Retina (tissue), 1 donor: ENCODE measurements around the gene PRKN.

Source experiments
- DNase-seq: peaks from one replicate; pipeline ENCODE4 v3.0.0-alpha.2; 2016

PRKN gene

DNA sequence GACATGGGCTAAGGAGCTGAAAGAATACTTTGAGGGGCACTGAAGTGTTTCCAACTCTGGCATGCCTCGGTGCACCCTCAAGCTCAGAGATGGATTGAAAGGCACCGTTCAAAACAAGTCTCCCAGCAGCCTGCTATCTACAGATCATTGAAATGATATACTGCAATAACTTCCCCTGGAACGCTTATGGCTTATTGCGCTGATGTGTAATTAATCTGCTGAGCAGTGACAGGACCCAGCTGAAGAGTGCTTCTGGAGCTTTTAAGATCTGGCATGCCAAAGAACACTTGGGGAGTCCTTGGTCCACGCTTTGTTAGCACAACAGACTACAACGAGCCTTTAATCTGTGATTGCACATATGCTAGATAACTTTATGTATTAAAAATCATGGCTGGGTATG, 708.2 kb downstream of the PRKN start:
- peak; percentile 17 for DNase-seq

DNA sequence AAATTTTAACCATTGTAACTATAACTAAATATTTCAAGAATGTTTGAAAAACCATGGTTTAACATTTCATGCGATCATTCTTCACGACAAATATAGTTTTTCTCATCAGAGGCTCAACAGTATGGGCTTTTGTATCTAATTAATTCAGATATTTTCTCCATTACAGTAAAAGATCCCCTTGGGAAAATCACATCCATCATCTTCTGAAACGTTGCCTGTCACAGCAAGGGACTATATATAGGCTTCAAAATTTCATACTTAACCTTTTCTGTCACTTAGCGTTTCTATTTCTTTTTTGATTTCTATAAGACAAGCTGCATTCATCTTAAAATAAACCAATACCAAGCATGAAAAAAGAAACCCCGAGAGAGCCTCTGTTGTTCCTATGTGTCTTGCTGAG, 710.0 kb downstream of the PRKN start:
- DNase-seq, result no peak

DNA sequence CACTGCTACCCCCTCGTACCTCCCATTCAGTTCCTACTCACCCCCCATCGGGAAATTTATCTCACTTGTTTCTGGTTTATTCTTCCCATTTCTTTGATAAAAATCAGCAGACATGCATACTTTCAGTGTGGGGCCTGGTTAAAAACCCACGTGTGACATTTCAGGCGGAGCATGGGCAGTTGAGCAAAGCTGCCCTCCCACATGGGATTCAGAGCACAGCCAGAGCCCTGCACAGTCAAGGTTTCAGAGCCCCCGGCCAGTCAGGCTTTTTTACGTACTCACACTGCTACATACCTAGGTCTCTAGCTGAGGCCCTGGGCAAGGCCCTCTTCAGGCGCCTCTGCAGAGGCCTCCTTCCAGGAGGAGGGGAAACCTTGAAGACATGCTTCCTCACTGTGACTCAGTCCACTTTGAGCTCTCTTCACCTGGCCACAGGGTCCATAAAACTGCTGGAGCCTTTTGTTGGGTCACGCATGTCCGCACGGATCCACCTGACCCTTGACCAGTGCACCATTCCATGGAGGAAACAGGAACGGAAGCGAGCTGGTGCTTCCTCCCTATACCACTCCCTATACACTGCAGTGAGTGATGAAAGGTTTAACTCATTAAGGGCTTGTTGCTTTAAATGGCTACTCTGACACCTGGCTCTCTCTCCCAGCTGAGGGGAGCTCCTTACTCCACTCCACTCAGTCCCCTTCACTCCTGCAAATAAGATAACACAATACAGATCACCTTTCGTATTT, 713.3 kb downstream of the PRKN start:
- no peak for DNase-seq

DNA sequence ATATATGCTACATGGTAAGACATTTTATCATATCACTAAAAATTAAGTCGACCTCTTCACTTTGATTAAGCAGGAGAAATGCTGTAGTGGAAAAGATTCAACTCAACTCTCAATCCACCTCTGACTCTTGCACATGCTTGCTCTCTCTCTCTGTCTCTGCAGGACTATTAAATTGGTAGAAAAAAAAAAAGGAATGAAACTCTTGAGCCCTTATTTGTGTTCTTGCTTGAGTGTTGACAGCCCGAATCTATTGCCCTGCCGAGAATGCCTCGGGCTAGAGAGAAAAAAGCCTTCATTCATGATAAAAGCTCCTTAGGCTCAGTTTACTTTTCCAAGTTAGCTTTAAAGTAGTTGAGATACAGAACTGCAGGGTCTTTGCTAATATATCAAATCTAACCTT, 722.2 kb downstream of the PRKN start:
- DNase-seq, result no peak

DNA sequence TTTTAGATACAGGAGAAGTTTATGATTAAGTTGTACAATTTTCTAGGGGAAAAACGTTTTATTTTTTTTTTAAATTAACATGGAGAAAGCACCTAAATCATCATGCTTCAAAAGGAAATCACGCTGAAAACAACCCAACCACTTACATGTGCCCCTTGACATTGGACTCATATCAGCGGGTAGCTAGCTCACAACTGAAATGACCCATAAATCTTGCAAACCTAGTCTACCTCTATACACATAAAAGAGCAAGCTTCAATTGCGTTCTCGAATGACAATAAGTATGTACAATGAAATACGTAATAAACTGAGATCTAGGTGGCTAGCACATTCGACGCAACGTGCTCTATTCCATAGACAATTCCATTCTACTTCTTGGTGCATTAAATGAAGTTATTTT, 730.8 kb downstream of the PRKN start:
- no peak for DNase-seq

DNA sequence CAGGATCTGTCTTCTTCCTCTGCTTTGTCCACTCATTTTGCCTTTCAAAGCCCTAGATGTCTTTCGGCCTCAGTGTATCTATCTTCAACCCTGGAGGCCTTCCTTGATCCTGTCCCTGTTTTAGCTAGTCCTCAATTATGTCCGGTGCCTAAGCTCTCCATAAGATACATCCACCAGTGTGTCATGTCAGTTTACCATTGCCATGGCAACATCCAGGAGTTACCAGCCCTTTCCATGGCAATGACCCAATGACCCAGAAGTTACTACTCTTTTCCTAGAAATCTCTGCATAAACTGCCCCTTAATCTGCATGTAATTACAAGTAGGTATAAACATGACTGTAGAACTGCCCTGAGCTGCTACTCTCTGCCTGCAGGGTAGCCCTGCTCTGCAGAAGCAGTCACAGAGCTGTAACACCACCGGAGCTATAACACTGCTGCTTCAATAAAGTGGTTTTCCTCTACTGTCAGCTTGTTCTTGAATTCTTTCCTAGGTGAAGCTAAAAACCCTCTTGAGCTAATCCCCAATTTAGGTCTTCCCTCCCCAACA, 741.6 kb downstream of the PRKN start:
- no peak for DNase-seq

DNA sequence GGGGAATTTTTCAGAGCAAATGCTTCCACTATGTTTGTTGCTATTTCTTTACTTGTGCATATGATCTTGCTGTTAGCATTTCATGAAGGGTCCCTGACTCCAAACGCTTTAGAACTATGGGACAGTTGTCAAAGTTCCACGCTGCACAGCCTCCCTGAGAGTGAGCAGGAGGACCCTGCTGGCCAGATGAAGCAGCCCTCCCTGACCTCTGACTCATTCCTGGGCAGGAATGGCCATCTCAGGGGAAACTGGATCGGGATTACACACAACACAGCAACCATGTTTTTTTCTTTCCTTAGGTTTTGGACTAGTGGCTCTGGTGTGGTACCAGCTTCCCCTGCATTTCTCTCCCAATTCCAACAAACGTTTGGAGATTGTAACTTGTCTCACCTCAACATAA, 742.9 kb downstream of the PRKN start:
- no peak for DNase-seq

DNA sequence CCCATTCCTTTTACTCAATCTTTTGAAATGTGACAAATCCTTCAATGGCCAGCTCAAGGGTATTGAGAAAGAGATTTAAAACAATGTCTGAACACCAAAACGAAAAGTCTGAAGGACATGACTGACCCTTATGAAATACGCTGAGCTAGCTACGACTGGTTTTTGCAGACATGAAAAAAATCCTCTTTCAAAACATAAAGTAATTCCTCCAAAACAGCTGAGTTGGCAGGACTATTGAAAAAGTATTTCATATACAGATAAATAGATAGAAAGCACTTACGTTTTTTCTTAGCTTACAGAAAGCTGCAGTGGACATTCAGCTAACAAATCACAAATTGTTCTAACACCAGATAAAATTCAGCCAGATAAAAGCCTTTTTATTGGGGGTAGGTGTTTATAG, 751.0 kb downstream of the PRKN start:
- DNase-seq, result no peak

DNA sequence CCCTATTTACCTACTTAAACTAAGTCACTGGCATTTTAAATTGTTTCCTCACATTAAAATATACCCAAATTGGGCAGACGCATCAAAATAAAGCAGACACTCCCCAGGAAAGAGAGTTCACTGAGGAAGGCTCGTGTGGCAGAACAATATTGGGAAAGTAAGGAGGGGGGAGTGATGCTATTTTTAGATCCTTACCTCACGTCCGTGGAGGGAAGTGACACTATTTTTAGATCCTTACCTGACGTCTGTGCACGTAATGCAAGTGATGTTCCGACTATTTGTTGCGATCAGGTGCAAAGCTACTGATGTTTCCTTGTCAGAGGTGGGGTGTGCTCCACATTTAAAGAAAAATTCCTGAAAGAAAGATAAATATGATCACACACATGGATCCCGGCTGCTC, 754.5 kb downstream of the PRKN start:
- no peak for DNase-seq

DNA sequence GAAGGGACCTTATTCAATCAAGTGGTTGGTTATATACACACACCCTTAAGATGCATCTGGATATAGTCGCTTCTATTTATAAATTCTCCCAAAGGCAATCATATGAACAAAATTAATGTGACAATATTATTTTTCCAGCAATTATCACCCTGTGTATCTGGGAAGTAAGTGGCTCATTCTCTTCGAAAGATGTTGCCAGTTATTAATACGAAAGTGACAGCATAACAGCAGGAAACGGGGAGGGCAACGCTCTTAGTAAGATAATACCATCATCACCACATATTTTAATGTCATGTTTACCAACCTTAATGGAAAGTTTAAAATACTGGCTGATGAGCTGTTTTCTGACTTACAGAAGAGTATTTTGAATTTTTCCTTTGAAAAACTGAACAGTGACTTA, 756.5 kb downstream of the PRKN start:
- DNase-seq, result no peak

DNA sequence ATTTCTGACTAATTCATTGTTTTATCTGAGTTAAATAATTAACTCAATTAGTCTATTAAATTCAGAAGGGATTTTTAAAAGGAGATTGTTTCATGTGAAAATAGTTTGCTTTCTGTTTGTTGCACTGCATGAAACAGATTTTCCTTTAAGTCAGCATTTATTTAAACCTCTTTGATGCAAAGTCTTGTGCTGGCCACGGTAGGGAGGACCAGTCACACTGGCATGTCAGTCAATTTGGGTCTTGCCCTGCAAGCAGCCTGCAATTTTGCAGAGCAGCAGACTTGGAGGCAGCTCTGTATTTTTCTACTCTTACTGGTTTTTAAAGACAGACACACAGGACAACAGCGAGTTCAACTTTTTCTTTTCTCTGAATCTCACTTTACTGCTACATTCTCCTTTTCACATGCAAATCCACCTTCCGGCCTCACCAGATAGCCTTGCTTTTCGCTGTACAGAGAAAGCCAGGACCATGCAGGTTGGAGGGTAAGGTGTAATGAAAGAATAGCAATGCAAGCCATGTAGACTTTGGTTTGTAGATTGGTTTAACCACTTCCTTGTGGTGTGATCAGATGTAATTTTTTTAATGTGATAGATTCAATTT, 763.8 kb downstream of the PRKN start:
- no peak for DNase-seq

DNA sequence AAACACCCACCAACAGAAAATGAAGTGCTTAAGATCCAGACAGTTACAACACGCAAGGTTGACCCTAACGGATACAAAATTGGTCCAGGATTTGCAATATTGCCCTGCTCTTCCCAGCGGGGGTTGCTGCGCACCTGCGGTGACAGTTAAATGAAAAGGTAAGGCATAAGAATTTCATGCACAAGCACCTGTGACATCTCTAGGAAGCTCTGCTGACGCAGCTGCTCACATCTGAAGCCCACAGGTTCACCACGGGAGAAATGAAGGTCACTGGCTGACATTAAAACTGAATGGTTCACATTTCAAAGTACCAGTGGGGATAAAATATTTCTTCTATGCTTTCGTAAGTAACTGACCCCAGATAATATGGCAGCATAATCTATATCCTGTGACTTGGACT, 764.4 kb downstream of the PRKN start:
- DNase-seq, result no peak

DNA sequence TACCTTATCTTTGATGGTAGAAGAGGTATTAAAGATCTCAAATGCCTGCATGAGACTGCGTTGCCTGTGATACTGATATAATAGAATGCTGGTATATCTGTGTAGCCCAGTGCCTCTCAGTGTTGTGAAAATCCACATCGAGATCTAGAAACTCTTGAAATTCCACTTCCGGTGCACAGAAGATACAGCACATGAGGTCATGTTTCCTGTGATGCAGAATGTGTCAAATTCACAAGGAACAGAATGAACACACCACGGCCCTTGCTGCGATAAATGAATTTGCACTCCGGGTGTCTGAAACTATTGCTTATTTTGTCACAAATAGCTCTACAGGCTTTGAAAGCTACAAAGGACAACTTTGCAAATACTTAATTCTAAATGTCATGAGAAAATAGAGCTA, 765.8 kb downstream of the PRKN start:
- no peak for DNase-seq

DNA sequence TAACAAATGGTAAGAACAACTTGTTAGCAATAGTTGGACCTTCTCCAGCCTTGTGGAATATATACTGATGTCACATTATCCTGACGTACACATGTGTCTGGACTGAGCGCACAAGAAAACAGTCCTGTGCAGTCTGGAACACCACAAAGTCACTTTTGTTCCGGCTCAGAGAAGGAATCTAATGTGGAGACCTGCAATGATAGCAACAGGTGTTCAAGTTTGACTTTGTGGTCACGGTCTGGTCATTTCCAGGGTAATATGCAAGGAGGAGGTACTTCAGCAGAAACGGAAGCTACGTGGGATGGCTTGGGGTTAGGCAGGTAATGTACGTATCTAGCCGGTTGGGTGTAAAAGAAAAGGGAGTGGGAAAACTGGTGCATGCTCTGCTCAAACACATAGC, 766.5 kb downstream of the PRKN start:
- DNase-seq, result no peak

DNA sequence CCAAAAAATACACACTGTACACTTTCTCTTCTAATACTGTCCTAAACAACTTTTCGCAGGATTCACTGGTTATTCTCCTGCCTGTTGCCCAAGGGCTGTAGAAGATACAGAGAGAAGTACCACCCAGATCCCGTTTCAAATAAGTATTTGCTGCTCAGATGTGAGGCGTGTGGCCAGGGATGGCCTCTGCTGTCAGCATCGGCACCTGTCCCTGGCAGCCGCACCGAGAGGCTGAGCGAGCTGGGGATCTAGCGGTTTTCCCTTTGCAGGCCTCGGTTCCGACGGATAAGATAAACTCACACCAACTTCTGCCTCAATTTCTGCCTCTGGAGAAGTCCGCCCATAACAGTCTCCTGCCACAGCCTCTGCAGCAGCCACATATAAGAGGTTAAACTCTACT, 768.5 kb downstream of the PRKN start:
- DNase-seq, result no peak

DNA sequence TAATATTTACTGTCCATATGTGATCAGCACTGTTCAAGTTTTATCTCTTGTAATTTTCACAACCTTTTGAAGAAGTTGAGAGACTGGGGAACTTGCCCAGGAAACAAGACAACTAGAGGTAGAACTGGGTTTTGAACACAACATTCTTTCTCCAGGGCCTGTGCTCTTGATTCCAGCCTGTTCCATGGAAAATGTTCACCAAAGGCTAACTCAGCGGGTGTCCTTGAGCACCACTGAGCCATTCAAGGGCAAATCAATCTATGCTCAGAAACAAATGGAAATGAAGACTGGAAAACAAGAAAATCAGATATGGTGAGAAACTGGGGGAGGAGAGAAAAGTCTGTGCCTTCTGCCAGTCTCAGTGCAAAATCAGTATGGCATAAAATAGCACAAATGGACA, 771.5 kb downstream of the PRKN start:
- no peak for DNase-seq

DNA sequence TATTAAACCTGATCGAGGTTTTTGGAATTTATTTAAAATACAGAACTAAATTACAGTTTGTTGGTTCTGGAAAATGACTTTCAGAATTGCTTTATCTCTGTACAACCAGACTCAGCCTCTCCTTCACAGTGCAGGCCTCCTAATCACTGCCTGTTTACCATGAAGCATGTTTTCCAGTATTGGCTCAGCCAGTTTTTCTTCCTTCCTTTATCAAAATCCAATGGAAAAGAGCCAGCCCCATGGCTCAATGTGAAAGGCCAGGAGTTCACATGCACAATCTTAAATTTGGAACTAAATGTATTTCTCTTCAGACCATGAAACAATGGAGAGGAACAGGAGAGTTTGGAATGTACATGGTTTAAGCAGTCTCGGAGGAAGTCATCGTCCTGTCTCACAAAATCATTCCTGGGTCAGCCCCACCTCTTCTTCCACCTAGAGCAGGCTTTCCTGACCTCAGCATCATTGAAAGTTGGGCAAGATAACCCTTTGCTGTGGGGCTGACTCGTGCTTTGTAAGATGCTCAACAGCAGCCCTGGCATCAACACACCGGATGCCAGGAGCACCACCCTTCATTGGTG, 772.8 kb downstream of the PRKN start:
- DNase-seq, result no peak

DNA sequence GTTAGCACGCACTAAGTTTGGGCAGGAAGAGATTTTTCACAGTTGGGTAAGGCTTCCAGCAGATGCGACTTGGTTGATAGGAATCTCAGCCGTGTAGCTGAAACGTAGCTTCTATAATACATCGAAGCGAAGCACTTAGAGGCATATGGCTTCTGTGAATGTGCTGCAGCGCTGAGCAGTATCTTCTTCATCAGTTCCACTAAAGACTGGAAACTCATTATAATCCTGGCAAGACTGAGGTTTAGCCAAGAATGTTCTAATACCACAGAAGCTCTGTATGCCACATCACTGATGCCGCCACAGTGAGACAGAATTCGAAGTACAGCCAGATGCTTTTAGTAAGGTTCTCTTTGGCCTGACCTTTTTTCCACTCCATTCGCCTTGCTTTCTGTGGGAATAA, 773.5 kb downstream of the PRKN start:
- DNase-seq, result no peak

DNA sequence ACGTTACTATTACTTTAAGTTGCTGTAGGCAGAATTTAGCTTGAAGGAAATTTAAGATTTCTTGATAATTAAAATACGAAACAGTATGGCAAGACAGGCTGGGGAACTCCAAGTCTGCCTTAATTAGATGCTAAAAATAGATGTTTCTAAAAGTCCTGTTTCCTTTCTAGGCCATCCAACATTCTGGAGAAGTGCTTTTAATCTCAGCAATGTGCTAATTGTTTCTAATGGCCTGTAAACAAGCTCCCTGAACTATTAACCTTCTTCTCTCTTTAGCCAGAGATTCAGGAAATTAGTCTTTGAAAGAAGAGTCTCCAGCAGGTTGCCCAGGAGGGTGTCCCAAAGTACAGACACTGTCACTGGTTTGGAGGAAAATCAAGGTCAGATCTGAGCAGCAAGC, 776.4 kb downstream of the PRKN start:
- peak; percentile 39 for DNase-seq

DNA sequence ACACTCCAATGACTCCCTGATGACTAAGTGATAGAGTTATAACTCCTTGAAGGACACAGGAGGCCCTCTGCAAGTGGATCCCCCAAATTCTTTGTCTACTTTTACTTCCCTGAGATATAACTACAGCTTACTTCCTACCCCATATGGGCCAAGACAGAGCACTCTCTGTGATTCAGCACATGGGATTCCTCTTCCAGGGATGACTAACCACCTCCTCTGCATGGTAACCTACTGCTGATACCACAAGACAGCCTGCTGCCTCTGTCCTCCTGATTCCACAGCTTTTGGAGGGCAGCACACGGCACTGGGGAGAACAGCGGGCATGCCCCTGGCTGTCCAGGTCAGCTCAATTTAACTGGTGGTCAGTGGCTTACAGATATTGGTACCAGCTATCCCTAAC, 778.0 kb downstream of the PRKN start:
- no peak for DNase-seq

DNA sequence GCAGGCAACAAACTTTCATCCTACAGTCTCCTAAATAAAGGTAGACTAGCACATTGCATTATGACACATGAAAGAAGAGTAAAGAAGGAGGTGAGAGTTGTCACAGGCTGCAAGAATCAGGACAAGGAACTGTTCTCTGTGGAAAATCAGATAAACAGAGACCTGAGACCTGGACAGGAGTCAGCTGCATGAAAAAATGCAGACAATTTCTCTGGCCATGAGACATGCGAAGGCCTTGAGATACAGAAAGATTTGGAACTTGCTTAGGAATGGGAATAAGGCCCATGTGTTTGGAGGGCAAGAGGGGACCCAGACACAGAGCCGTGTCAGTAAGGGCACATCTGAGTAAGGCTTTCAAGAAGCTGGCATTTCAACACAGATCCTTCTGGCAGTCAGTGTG, 779.1 kb downstream of the PRKN start:
- no peak for DNase-seq

DNA sequence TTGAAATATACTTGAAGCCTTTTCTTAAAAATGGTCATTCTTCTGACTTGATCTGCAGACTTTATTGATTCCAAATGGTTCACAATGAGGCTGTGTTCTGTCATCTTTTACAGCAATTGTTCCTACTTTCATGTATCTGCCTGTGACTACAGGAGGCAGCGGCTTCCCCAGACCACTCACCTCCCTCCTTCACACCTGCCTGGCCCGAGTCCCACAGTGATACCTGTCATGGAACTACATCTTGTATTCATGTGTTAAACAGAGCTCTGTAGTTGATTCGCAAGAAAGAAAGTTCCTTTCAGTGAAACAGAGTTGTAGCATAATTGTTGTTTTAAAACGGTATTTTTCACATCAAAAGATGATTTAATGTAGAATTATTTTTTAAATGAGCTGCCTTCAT, 780.2 kb downstream of the PRKN start:
- DNase-seq, result no peak

DNA sequence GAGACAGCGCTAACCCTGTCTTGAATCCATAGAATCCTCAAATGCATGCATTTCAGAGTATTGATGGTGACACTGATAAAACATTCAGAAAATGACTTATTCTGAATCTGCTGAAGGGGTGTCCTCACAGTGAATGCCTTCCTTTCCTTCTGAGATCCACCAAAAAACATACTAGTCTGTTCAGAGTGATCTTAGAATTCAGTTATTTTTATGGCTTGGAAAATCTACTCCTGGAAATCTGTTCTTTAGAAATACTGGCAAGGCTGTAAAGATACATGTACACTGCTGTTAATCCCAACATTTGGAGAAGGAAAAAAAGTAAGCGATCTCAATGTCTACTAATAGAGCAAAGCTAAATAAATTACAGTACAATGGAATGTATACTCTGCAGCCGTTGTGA, 781.1 kb downstream of the PRKN start:
- DNase-seq, result no peak

DNA sequence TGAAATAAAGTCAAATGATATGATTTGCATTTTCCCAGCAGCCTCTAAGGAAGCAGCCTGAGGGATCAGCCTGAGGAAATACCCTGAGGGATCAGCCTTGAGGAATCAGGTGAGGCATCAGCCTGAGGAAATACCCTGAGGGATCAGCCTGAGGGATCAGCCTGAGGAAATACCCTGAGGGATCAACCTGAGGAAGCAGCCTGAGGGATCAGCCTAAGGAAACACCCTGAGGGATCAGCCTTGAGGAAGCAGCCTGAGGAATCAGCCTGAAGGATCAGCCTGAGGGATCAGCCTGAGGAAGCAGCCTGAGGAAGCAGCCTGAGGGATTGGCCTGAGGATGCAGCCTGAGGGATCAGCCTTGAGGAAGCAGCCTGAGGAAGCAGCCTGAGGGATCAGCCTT, 784.0 kb downstream of the PRKN start:
- DNase-seq, result no peak

DNA sequence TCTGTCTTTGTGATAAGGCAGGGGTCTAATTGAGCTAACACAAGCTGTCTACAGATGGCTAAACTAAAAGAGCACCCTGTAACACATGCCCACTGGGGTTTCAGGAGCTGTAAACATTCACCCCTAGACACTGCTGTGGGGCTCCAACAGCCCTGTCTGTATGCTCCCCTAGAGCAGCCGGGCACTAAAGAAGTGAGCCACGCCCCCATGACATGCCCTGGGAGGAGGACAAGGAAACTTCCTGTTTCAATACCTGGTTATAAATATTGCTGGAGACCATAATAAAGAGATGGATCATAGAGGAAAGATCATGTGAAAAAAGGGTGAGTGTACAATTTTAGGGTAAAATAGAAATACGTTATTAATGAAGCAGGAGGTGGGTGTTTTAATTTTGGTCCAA, 786.0 kb downstream of the PRKN start:
- no peak for DNase-seq
